Loucy (cell line): ENCODE measurements around the gene REEP1.

Experiments used
- H2AFZ ChIP-seq: fragments of 200-600 bp; sonication (generic); 2 replicates; pipeline ENCODE4 v1.6.0; 2016; ENCODE audit warnings: antibody characterized with exemption, mild to moderate bottlenecking, low read length, moderate library complexity
- H3F3A ChIP-seq: fragments of 200-600 bp; 2 replicates; pipeline ENCODE4 v1.6.0; 2016; ENCODE audit warnings: antibody characterized with exemption, low read depth, mild to moderate bottlenecking
- H3K27me3 ChIP-seq: fragments of 200-600 bp; sonication (generic); 2 replicates; pipeline ENCODE4 v1.6.1; 2014; ENCODE audit warnings: low read length, mild to moderate bottlenecking; ENCODE audit not compliant: insufficient read depth, poor library complexity, severe bottlenecking
- H3K36me3 ChIP-seq: fragments of 200-600 bp; sonication (generic); 2 replicates; pipeline ENCODE4 v1.6.1; 2016; ENCODE audit warnings: low read length; ENCODE audit not compliant: insufficient read depth
- H3K4me1 ChIP-seq: fragments of 200-600 bp; sonication (generic); 2 replicates; pipeline ENCODE4 v1.5.1; 2014; ENCODE audit warnings: low read length, mild to moderate bottlenecking; ENCODE audit not compliant: insufficient read depth, poor library complexity, severe bottlenecking
- H3K4me2 ChIP-seq: fragments of 200-600 bp; sonication (generic); 2 replicates; pipeline ENCODE4 v1.6.0; 2014; ENCODE audit warnings: antibody characterized with exemption, low read length, low read depth, mild to moderate bottlenecking; ENCODE audit not compliant: poor library complexity, severe bottlenecking
- H3K4me3 ChIP-seq: fragments of 200-600 bp; sonication (generic); 2 replicates; pipeline ENCODE4 v1.5.1; 2014; ENCODE audit warnings: low read length, mild to moderate bottlenecking, mixed read lengths; ENCODE audit not compliant: poor library complexity, severe bottlenecking
- H3K79me2 ChIP-seq: fragments of 200-600 bp; sonication (generic); 2 replicates; pipeline ENCODE4 v1.6.1; 2014; ENCODE audit warnings: low read length; ENCODE audit not compliant: insufficient read depth
- H3K9ac ChIP-seq: fragments of 200-600 bp; sonication (generic); 2 replicates; pipeline ENCODE4 v1.6.0; 2014; ENCODE audit warnings: mild to moderate bottlenecking, low read depth, low read length, moderate library complexity; ENCODE audit not compliant: poor library complexity, severe bottlenecking
- H3K9me2 ChIP-seq: fragments of 200-600 bp; sonication (generic); replicated peaks from 2 replicates; pipeline ENCODE4 v1.6.1; 2016; ENCODE audit warnings: low read depth, low read length, mixed read lengths
- H3K9me3 ChIP-seq: fragments of 200-600 bp; sonication (generic); 2 replicates; pipeline ENCODE4 v1.6.1; 2014; ENCODE audit warnings: mild to moderate bottlenecking, antibody characterized with exemption, low read length, low read depth; ENCODE audit not compliant: insufficient read depth
- H4K20me1 ChIP-seq: fragments of 200-600 bp; sonication (generic); 2 replicates; pipeline ENCODE4 v1.6.0; 2014; ENCODE audit warnings: antibody characterized with exemption, low read length, mild to moderate bottlenecking; ENCODE audit not compliant: insufficient read depth, poor library complexity, severe bottlenecking
- CTCF ChIP-seq: fragments of 200-600 bp; sonication (generic); conservative IDR thresholded peaks from 2 replicates; pipeline ENCODE4 v1.5.1; 2014; ENCODE audit warnings: mild to moderate bottlenecking, antibody characterized with exemption, low read length
- EZH2phosphoT487 ChIP-seq: fragments of 200-600 bp; IDR thresholded peaks from 2 replicates; pipeline ENCODE4 v1.6.1; 2018; ENCODE audit warnings: antibody characterized with exemption, mild to moderate bottlenecking, moderate library complexity, borderline replicate concordance

The REEP1 gene

GRCh38 chr2:86234563-86235131 is 102.8 kb downstream of the REEP1 start:
- Histone ChIP-seq H3K4me1 (peaks cover 15% of the 10 kb centered on the region), H3K36me3 (no peaks in the 10 kb centered on the region), H3K79me2 (no peaks in the 10 kb centered on the region), H2AFZ (no peak overlapping the region), H3K4me3 (no peak overlapping the region), H3K9me2 (no peaks in the 10 kb centered on the region), H3K27me3 (peaks cover 55% of the 10 kb centered on the region), H3K9me3 (no peaks in the 10 kb centered on the region), H4K20me1 (no peaks in the 10 kb centered on the region), H3K9ac (no peak overlapping the region), H3K4me2 (no peak overlapping the region), H3F3A (no peaks in the 10 kb centered on the region)
- TF ChIP-seq EZH2phosphoT487 (no peak), CTCF (no peak)

DNA sequence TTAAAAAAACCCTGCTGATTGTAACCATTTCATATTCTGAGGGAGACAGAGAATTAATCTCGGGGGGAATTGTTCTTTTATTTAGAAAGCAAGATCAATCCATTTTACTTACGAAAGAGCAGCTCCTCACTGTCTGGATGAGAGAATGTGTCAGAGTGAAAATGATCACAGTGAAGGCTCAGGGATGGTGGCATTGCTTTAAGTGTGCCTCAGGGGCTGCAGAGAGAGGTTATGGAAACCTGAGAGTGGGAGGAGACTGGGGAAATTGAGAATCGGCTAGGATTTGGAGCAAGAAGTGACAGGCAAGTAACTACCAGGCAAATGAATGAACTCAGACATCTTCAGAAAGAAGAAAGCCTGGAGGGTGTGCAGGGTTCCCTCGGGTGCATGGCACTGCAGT is 104.0 kb downstream of the REEP1 start:
- Histone ChIP-seq H3K9me3 (no peaks in the 10 kb centered on the region), H2AFZ (no peak overlapping the region), H3K36me3 (no peaks in the 10 kb centered on the region), H4K20me1 (no peaks in the 10 kb centered on the region), H3F3A (no peaks in the 10 kb centered on the region), H3K79me2 (no peaks in the 10 kb centered on the region), H3K9me2 (no peaks in the 10 kb centered on the region), H3K4me1 (peaks cover 3% of the 10 kb centered on the region), H3K27me3 (peaks cover 53% of the 10 kb centered on the region), H3K4me3 (no peak overlapping the region), H3K9ac (no peak overlapping the region), H3K4me2 (no peak overlapping the region)
- TF ChIP-seq EZH2phosphoT487 (no peak), CTCF (no peak)

DNA sequence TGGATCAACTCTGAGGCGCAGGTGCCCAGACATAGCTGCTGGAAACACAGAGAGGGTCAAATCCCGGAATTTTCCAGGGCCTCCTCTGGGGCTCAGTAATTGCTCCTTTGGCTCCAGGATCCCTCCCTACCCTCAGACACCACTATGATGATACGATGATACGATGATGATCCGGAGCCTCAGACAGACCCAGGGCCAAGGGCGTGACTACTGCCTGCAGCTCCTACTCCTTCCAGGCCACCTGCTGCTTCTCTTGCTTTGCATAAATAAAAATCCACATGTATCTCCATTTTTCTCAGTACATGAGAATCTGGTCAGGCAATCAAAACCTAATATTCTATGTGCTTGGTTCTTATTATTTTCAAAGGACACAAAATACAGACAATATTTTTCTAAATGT is 104.5 kb downstream of the REEP1 start:
- Histone ChIP-seq H2AFZ (no peak overlapping the region), H3K9me2 (no peaks in the 10 kb centered on the region), H3K4me3 (no peak overlapping the region), H3K27me3 (peaks cover 53% of the 10 kb centered on the region), H3K9me3 (no peaks in the 10 kb centered on the region), H3F3A (no peaks in the 10 kb centered on the region), H3K9ac (no peak overlapping the region), H4K20me1 (no peaks in the 10 kb centered on the region), H3K4me2 (no peak overlapping the region), H3K4me1 (no peaks in the 10 kb centered on the region), H3K79me2 (no peaks in the 10 kb centered on the region), H3K36me3 (no peaks in the 10 kb centered on the region)
- no peak for TF ChIP-seq EZH2phosphoT487

DNA sequence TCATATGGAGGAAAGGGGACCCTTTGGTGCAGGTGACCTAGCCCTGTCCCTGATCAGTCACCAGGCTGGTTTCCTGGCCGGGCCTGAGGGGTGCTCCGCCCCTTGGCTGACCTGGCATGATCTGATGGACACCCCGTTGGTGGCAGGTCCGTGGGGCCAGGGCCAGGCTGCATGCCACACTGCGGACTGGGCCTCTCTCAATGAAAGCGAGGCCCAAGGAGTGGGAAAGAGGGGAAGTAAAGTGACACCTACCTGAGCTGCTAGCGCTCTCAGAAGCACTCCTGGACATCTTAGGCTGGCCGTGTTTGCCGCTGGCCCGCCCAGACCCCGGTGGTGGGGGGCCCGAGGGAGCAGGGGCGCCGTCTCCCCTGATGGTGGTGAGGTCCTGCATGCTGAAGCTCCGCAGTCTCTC is 105.0 kb downstream of the REEP1 start:
- Histone ChIP-seq H3K27me3 (peaks cover 50% of the 10 kb centered on the region), H3F3A (no peaks in the 10 kb centered on the region), H3K4me2 (no peak overlapping the region), H3K9me2 (no peaks in the 10 kb centered on the region), H3K79me2 (no peaks in the 10 kb centered on the region), H3K9me3 (no peaks in the 10 kb centered on the region), H3K9ac (no peak overlapping the region), H2AFZ (no peak overlapping the region), H3K4me3 (no peak overlapping the region), H3K4me1 (no peaks in the 10 kb centered on the region), H4K20me1 (no peaks in the 10 kb centered on the region), H3K36me3 (no peaks in the 10 kb centered on the region)
- TF ChIP-seq EZH2phosphoT487 (no peak), CTCF (no peak)
